ENCODE measurements around the gene SLC45A3. TPM values are rescaled to one million over a fixed set of nuclear protein-coding genes. Genes with fewer than 3 reads are reported as not detected.

Gene SLC45A3
- total RNA-seq, 1 experiment from 2014 or later = 16.7 TPM

- Histone ChIP-seq H2BK12ac (ENCODE audit: insufficient read length, low read depth, low read length) (no peak overlapping the region), H3K9me3 (ENCODE audit: control insufficient read depth, low read depth, low read length) (no peaks in the 10 kb centered on the region), H3K9ac (ENCODE audit: extremely low read depth, insufficient read length, low read length) (no peak overlapping the region), H2BK15ac (ENCODE audit: low read depth, low read length) (no peak overlapping the region), H3K14ac (ENCODE audit: insufficient read depth, low read length) (no peak overlapping the region), H3K56ac (ENCODE audit: insufficient read length, low read depth, low read length) (no peak overlapping the region), H2BK120ac (ENCODE audit: low read depth, low read length, poor library complexity, severe bottlenecking) (no peak overlapping the region), H3K18ac (ENCODE audit: insufficient read length, low read depth, low read length) (no peak overlapping the region), H3K79me1 (ENCODE audit: insufficient read depth, low read depth, low read length, poor library complexity, severe bottlenecking) (no peaks in the 10 kb centered on the region), H3K4me2 (ENCODE audit: insufficient read depth, insufficient read length, low read length) (no peak overlapping the region), H3K4ac (ENCODE audit: low read depth, low read length) (no peak overlapping the region), H3T11ph (ENCODE audit: low read length) (no peak overlapping the region), H4K20me1 (ENCODE audit: control insufficient read depth, insufficient read depth, insufficient read length) (no peaks in the 10 kb centered on the region), H4K5ac (ENCODE audit: insufficient read length, low read depth, low read length) (no peak overlapping the region), H3K4me1 (ENCODE audit: insufficient read depth, low read length) (no peaks in the 10 kb centered on the region), H3K23me2 (ENCODE audit: insufficient read length, low read depth, low read length, poor library complexity, severe bottlenecking) (no peaks in the 10 kb centered on the region), H3K79me2 (ENCODE audit: insufficient read depth, low read length) (no peaks in the 10 kb centered on the region), H3K23ac (ENCODE audit: insufficient read length, low read depth, low read length) (no peak overlapping the region), H2AFZ (ENCODE audit: low read length) (no peak overlapping the region), H4K8ac (replicated peaks; ENCODE audit: insufficient read length, low read depth, low read length) (no peak overlapping the region), H2AK5ac (ENCODE audit: insufficient read length, low read length) (no peak overlapping the region), H2BK5ac (ENCODE audit: insufficient read length, low read length) (no peak overlapping the region), H3K27me3 (ENCODE audit: insufficient read depth, low read length) (no peaks in the 10 kb centered on the region), H2BK20ac (ENCODE audit: low read depth, low read length, poor library complexity, severe bottlenecking) (no peak overlapping the region), H3K27ac (ENCODE audit: insufficient read length, low read depth, low read length) (no peak overlapping the region), H4K91ac (ENCODE audit: insufficient read length, low read depth, low read length) (no peak overlapping the region)
- Mint-ChIP-seq H3K36me3 (ENCODE audit: insufficient read depth in 1 of 3, low read depth in 3 of 3) (peaks cover 0 to 8% (median 6%) of the 10 kb centered on the region in 3 experiments; a peak in 4 of 7 replicates), H3K9me3 (no peaks in the 10 kb centered on the region), H3K4me1 (peaks cover 4% of the 10 kb centered on the region in 2 experiments), H3K27ac (no peak overlapping the region), H3K4me3 (no peak overlapping the region), H3K27me3 (ENCODE audit: low read depth) (peaks cover 7% of the 10 kb centered on the region)
- WGBS (ENCODE audit: extremely low coverage, insufficient read length, low lambda C conversion rate) = no CpG with 5 or more reads among the region's 2 CpGs
- no peak for DNase-seq
- TF ChIP-seq CTCF (conservative IDR thresholded peaks at IDR 0.05) = no peak
Observed at GRCh38 chr1:205642679-205643307, 37.5 kb downstream of the SLC45A3 start.
